ENCODE data around the gene DOK6.
"Not testable (repeated sequence)": the region's sequence is repeated elsewhere in the genome, so short reads cannot be mapped to it uniquely, and the experiment has no call there.

The DOK6 gene

DNA sequence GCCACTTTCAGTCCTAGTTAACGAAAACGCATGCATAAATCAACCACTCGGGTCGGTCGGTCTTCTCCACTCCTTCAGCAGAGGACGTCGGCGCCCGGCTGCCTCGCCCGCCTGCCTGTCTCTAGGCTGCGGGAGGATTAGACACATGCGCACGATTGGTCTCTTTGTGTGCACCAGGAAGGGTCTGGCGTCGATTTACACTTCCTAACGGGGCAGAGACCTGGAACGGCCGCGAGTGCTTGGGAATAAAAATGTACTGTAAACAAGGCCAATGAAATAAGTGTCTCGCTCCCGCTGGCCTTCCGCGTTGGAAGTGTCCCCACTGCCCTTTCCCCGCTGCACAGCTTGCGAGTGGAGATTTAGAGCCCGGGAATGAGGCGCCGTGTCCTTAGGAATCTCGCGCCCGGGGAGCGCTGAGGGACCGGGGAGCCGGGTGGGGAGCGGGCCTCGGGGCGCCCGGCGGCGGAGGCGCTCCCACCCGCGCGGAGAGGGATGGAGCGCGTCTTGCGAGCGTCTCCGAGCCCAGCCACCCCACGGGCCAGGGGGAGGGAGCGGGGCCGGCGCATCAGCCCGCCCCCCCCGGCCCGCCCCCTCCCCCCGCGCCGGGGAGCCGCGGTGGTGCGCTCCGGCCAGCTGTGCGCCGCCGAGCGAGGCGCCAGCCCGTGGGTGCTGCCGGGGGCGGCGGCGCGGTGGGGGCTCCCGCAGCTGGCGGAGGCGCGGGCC is at the start of gene DOK6:
Gene DOK6 (plus strand): TSS at position 636 of the 723 bp plus-strand sequence.
- peak; percentile 23 for DNase-seq (ENCODE audit: low read depth)

DNA sequence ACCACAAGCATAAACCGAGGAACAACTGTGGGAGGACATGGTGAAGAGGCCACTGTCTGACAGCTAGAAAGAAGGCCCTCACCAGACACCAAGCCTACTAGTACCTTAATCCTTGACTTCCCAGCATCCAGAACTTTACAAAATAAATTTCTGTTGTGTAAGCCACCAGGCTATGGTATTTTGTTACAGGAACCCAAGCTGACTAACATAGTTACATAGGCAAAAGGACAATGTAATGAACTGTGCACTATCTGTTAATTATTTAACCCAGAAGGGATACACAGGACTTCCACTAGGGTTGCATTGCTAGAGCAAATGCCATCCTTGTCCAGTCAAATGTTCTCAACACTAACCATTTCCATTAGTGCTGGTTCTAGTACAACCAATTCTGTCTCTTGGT is 47.7 kb upstream of the DOK6 start:
- DNase-seq (ENCODE audit: low read depth) = no peak

DNA sequence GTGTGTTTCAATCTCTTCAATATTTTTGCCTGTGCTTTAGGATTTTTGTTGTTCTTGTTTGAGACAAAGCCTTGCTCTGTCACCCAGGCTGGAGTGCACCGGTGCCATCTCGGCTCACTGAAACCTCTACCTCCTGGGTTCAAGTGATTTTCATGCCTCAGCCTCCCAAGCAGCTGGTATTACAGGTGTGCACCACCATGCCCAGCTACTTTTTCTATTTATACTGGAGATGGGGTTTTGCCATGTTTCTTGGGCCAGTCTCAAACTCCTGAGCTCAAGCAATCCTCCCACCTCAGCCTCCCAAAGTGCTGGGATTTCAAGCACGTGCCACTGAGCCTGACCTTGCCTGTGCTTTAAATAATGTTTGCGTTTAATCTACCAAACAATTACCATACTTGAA is 43.1 kb upstream of the DOK6 start:
- no peak for DNase-seq (ENCODE audit: low read depth)

DNA sequence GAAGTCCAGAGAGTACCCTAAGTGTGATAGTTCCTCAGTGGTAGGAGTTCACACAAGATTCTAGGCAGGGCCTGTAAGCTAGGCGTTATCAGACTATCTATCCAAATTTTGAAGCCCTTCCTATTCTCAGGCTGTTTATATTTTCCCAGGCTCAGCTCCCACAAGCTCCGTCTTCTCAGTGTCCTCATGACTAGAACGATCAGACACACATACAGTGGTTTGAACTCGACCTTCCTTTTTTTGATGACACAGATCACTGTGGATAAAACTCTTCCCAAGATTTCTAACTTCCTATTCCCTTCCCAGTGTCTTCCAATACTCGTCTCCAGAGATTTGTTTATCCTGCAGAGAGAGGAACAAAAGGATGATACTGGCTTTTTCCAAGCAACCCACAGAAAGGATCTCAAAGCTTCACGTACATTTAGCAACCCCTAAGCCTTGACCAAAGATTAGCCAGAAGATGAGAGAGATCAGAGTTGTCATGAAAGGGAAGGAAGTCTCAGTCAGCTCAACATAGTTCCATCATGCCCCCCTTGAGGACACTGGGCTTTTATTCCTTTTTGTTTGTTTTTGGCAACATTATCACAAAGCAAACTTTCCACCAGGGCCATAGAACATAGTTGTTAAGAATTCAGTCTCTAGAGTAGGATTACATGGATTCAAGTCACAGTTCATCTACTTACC is 42.3 kb upstream of the DOK6 start:
- no peak for DNase-seq (ENCODE audit: low read depth)

DNA sequence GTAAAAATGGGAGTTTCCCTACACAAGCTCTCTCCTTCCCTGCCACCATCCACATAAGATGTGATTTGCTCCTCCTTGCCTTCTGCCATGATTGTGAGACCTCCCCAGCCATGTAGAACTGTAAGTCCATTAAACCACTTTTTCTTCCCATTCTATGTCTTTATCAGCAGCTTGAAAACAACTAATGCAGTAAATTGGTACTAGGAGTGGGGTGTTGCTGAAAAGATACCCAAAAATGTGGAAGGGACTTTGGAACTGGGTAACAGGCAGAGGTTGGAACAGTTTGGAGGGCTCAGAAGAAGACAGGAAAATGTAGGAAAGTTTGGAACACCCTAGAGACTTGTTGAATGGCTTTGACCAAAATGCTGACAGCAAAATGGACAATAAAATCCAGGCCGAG is 40.9 kb upstream of the DOK6 start:
- DNase-seq (ENCODE audit: low read depth) = not testable (repeated sequence)

DNA sequence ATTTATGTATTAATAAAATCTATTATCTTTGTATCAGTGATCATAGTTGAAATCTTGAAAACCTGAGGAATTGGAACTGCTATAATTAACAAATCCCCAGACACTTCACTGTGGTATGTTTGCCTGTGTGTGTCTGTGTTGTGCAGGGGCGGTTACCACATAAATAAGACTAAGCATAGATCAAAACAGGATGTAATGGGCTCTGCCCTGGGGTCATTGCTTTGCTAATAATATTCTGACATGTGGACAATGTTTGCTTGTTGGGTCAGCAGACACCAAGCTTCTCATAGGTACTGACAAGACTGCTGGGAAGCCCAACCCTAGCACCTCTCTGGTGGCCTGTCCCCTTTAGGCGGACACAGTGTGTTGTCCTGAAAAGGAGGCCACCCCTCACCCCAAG is 35.8 kb upstream of the DOK6 start:
- no peak for DNase-seq (ENCODE audit: low read depth)

DNA sequence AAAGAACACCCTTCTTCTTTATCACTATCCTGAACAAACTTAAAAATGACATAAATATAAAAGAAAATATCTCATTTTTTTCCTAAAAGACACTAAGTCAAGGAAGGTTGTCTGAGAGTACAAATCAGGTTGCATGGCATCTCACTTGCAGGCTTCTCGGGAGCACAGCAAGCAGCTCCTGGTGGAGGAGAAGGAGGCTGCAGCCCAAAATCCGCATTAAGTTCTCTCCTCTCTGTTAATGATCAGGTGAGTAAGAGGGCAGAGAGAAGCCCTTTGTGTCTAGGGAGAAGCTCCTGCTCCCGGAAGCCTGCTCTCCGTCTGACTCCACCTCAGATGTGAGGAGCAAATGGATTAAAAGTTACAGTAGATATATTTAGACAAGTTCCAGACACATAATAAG is 35.0 kb upstream of the DOK6 start:
- no peak for DNase-seq (ENCODE audit: low read depth)

DNA sequence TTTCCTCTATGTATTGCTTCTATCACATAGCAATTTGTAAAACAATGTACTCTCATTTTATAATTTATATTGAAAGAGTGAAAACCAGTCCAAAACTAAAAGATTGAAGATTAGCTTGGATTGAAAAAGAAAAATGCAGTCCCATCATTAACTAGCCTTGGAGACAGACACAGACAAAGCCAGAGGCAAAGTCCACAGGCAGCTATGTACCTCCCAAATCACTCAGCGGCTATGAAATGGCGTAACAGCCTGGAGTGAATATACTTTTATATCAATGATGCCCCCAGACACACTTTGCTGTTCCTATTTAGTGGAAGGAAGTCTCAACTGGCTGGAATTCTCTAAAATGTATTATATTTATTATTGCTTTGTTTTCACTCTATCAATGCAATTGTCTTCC is 33.6 kb upstream of the DOK6 start:
- DNase-seq (ENCODE audit: low read depth) = no peak

DNA sequence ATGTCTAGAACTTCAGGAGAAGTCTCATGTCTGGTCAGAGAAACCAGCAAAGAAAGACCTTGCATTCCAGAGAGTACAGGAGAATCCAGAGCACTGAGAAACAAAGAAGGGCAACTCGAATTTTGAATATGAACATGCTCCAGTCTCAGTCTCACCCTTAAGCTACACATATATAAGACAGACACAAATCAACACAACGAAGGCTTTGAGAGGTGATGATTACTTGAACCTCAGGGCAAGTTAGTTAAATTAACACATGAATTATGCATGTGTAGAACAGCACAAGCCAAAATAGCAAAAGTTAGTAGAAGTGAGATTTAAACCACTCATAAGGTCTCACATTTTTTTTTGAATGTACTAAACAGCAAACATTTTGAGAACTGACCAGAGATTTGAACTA is 29.0 kb upstream of the DOK6 start:
- no peak for DNase-seq (ENCODE audit: low read depth)

DNA sequence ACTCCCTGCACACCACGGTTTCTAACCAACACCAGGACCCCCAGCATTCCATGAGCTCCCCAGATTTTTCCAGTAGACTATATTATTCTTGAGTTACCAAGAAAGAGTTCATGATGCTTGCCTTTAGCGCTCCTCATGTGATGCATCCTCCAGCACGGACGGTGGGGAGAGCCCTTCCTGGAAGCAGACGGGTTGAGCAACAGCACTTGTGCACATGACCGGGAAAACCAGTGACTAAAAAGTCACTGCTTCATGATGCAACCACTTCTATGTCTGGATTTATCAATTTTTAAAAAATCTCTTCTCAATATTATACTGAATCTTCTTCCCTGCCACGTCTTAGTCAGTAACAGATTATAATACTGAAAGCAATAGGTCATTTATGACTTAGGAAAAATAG is 20.4 kb upstream of the DOK6 start:
- DNase-seq (ENCODE audit: low read depth) = no peak

DNA sequence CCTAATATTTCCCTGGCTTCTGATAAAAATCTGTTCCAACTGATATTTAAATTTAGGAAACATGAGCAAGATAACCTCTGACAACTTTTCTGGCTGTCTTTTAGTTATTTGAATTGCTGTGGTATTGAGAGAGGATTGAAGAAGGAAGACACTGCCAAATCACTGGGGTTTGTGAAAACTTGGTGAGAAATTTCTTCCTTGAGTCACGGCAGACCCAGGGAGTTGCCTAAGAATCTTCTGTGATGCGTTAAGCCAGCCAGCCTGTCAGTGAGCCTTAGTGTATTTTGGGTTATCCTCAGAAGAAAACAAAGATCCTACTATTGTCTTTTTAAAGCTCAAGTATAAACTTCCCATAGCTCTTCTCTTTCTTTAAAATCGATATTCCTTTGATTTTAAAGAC is 17.5 kb upstream of the DOK6 start:
- DNase-seq (ENCODE audit: low read depth) = no peak

DNA sequence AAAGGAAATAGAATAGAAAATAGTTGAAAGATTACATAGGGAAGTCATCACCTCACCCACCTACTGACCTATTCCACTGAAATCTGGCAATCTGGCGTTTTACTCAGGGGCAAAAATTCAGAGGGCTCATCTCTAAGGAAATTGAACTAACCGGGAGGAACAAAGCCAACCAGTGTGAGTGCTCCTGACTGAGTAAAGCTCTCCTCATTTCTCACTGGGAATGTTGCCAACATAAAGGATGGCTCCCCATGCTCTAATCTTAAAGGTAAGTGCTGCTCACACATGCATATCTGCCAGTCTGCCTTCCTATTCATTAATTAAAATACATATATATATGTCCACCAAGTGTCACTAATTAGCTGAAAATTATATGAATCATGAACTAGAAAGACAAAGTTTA is 13.5 kb upstream of the DOK6 start:
- no peak for DNase-seq (ENCODE audit: low read depth)

DNA sequence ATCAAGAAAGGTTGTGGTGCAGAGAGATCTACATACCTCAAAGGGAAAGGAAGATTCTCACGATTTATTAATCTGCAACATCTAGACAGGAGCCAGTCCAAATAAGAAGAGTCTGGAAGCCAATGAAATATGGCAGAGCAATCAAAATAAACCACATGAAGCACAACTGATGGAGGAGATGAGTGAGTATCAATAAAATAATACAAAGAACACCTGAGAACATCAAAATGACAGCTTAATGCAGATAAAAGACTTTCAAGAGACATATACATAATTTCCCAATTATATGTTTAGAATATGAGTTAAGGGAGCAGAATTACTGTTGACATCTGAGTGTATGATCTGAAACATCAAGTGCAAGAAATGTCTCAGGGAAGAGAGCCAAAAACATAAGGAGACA is 12.5 kb upstream of the DOK6 start:
- no peak for DNase-seq (ENCODE audit: low read depth)

DNA sequence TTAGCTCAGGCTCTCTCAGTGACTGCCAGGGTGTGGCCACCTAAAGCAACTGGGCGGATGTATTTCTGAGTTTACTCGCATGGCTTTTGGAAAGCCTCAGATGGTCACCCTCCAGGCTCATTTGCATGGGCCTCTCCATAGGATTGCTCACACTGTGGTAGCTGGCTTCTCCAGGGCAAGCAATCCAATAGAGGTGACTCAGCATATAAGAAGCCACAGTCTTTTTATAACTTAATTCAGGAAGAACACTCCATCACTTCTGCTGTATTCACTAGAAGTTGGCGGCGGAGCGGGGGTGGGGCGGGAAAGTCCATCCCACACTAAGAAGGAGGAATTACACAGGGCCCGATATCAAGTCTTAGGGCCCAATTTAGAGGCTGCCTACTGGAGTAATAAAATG is 3.6 kb upstream of the DOK6 start:
- DNase-seq (ENCODE audit: low read depth) = no peak

DNA sequence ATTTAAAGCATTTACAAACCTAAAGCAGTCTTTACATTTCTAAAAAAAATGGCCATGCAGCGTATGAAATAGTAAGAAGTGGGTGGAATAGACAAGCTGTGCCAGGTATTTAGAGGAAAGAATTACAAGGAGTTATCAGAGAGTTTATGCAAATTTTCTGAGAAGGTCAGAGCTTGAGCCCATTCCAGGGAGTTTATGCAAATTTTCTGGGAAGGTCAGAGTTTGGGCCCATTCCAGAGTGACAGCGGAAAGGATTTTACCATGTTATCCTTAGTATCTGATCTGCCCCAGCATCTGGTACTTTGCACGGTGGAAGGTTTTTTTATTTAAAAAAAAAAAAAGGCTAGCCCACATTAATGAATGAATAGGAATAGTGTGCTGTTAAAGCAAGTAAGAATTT is 1.4 kb upstream of the DOK6 start:
- DNase-seq (ENCODE audit: low read depth) = no peak

DNA sequence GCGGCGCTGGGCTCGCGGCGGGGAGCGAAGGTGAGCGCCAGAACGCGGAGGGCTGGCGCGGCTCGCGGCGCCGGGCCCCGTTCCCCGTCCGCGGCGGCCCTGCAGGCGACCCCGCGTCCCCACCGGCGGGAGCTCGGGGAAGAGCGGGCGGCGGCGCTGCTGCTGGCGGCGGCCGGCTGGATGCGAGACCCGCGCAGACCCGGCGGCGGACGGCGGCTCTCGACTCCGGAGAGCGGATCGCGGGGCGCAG is 213 bp downstream of the DOK6 start:
- no peak for DNase-seq (ENCODE audit: low read depth)

DNA sequence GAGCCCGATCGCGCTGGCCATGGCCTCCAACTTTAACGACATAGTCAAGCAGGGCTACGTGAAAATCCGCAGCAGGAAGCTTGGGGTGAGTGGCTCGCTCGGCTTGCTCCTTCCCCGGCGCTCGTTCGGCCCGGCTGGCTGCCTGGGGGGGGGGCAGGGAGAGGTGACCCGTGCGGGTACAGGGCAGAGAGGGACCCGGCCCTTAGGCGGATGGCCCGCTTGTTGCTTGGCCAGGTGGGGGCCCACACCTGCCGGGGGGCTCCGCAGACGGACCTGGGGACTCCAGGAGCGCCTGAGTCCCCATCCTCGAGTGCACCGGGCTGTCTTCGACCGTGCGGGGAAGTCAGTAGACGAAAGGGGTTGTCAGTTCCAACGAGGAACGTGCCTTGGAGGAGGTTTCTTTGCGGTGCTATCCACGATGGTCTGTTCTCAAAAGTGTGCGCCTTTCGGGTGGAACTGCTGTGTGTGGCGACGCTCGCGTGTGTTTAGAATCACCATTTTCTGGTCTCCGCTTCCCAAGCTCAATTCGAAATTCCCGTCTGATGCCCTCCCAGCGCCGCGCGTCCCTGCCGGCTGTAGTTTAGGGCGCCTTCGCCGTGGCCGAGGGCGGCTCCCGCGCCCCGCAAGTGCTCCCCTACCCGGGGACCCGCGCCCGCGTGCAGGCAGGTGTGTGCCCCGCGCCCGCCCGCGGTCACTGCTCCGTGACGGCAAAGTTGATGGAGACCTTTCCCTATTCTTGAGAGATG is 711 bp downstream of the DOK6 start:
- DNase-seq (ENCODE audit: low read depth) = no peak

DNA sequence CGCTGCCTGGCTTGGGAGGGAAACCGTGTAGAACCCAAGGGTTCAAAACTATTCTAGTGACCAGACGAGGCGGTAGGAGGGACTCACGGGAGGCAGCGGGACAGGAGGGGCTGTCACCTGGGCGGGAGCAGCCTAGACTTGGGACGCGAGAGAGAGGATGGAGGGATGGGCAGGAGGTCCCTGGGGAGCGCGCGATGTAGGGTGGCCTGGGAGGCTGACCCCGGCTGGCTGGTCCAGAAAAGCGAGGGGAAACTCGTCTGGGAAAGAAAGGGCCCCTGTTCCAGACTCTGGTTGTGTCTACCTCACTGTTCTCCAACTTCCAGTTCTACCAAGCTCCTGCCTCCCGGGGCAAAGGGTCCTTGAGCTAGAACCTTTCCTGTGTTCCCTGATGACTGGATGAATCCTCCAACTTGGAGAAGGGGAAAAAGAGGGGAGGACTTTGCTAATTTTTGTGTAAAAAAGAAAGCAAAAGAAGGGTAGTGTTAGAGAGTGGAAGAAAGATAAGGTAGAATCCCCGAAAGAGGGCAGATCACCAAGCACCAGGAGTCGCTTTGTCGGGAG is 1.4 kb downstream of the DOK6 start:
- DNase-seq (ENCODE audit: low read depth) = no peak

DNA sequence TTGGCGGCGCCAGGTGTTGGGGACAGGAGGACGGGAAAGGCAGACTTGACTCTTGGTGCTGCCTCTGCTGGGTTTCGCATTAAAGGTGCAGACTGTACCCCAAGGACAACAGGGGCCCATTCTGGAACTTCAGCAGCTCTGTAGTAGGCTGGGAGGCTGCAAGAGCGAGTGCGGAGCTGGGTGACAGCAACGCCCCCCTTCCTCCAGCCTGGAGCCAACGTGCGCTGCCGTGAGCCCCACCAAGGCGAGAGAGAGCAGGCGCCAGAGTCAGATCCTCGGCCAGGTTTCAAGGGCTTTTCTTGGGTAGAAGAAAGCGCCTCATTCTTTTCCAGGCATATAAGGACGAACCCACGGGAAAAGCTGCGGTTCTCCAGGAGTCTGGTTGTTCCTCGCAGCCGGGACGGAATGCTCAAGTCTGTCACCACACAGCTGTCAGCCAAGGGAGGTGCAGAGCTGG is 1.9 kb downstream of the DOK6 start:
- no peak for DNase-seq (ENCODE audit: low read depth)

DNA sequence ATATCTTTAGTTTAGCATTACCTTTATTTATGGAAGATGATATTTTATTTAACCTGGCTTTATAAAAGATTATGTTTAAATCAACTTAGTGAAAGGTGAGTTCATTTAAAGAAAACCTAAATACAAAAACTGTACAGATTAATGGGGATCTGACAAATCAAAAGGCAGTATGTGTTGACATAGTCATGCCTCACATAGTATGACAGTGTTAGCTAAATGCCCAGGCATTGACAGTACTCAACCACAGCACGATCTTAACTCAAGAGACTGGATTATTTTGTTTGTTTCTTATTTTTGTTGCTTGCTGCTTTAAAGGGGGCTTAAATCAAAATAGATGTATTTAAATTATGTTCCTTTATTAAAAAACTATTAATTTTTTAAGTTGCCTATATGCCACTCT is 7.8 kb downstream of the DOK6 start:
- no peak for DNase-seq (ENCODE audit: low read depth)

DNA sequence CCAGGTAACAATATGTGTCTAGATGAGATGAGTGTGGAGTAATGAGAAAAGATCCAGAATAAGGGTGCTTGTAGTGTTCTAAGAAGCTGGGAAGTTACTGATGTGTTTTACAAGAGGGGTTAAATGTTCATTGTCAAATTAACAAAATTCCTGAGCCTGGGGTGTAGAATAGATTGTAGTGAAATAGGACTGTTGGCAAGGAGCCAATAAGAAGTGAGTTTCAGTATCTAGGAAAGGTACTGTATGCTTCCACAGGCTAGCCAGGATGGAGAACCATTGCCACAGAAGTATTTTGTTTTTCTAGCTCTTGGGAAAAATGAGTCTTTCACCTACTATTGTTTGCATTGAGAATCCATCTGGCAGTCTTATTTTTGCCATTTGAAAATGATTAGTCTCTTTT is 10.5 kb downstream of the DOK6 start:
- no peak for DNase-seq (ENCODE audit: low read depth)

DNA sequence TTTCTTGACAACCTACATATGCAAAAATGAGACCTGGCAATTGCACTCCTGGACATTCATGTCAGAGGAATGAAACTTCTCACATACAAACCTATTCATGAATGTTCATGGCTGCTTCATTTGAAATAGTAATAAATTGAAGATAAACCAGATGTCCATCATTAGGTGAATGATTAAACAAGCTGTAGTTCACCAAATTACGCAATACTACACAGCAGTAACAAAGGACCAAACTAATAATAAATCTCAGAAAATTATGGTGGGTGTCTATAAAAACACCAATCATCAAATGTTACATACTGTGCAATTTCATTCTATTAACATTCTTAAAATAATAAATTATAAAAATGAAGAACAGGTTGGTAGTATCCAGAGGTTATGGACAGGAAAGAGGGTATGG is 13.5 kb downstream of the DOK6 start:
- no peak for DNase-seq (ENCODE audit: low read depth)

DNA sequence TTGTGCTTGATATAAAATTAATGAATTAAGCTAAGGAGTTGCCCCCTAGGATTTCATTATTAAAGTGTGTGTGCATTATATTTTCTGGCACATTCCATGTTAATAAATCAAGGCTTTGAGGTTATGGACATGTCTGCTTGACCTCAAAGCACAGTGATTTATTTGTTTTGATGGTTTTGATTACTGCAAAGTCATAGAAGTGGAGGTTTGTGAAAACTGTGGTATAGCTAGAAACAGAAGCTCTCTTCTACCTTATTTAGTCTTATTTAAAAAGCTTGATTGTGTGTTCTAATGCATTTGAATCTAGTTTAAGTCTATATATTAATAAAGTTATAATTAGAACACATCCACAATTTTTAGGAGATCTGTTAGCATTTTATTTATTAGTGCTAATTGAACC is 32.2 kb downstream of the DOK6 start:
- DNase-seq (ENCODE audit: low read depth) = no peak

All from non-pigmented ciliary epithelial cell (primary cell).